Effector memory CD4-positive, alpha-beta T cell (primary cell): ENCODE results near the gene NISCH.
A peak's percentile ranks its signal among the peaks of the same experiment; 100 is the strongest.

Source experiments
- DNase-seq, 3 donors: peaks; one replicate each; pipeline ENCODE4 v3.0.0-alpha.2; 2020
- H3K27ac ChIP-seq: 2 replicates; pipeline ENCODE4 v1.7.0; 2013; ENCODE audit warnings: mild to moderate bottlenecking, low read length, moderate library complexity; ENCODE audit not compliant: insufficient read depth, poor library complexity, severe bottlenecking
- H3K27me3 ChIP-seq: replicated peaks from 2 replicates; pipeline ENCODE4 v1.7.0; 2013; ENCODE audit warnings: mild to moderate bottlenecking, low read length; ENCODE audit not compliant: insufficient read depth, control insufficient read depth, poor library complexity, severe bottlenecking
- H3K36me3 ChIP-seq: 2 replicates; pipeline ENCODE4 v1.7.0; 2013; ENCODE audit warnings: mild to moderate bottlenecking, low read length, moderate library complexity; ENCODE audit not compliant: control insufficient read depth, insufficient read depth
- H3K4me1 ChIP-seq: 2 replicates; pipeline ENCODE4 v1.7.0; 2013; ENCODE audit warnings: low read length, mild to moderate bottlenecking; ENCODE audit not compliant: control insufficient read depth, insufficient read depth, poor library complexity, severe bottlenecking
- H3K4me3 ChIP-seq: 2 replicates; pipeline ENCODE4 v1.7.0; 2013; ENCODE audit warnings: low read length, low read depth, mild to moderate bottlenecking; ENCODE audit not compliant: insufficient read depth, poor library complexity, severe bottlenecking
- H3K9me3 ChIP-seq: 2 replicates; pipeline ENCODE4 v1.7.0; 2013; ENCODE audit warnings: mild to moderate bottlenecking, low read length, moderate library complexity; ENCODE audit not compliant: control insufficient read depth

The NISCH gene

GRCh38 chr3:52447512-52448355, 7.7 kb upstream of the NISCH start:
- Histone ChIP-seq H3K9me3 (no peaks in the 10 kb centered on the region), H3K36me3 (no peaks in the 10 kb centered on the region), H3K4me1 (peaks cover 3% of the 10 kb centered on the region), H3K27me3 (no peaks in the 10 kb centered on the region), H3K4me3 (no peak overlapping the region), H3K27ac (no peak overlapping the region)
- no peak for DNase-seq

GRCh38 chr3:52450489-52451236, 4.7 kb upstream of the NISCH start:
- DNase-seq, result no peak
- no peaks in the 10 kb centered on the region for H3K36me3 ChIP-seq
- H3K27ac ChIP-seq, result no peak overlapping the region
- H3K9me3 ChIP-seq, result no peaks in the 10 kb centered on the region
- H3K4me3 ChIP-seq, result no peak overlapping the region
- H3K27me3 ChIP-seq, result no peaks in the 10 kb centered on the region
- H3K4me1 ChIP-seq, result peaks cover 16% of the 10 kb centered on the region

GRCh38 chr3:52451237-52452083, 3.9 kb upstream of the NISCH start:
- no peak overlapping the region for H3K4me3 ChIP-seq
- no peak for DNase-seq
- no peaks in the 10 kb centered on the region for H3K27me3 ChIP-seq
- H3K36me3 ChIP-seq, result no peaks in the 10 kb centered on the region
- H3K4me1 ChIP-seq, result peaks cover 22% of the 10 kb centered on the region
- H3K9me3 ChIP-seq, result no peaks in the 10 kb centered on the region
- no peak overlapping the region for H3K27ac ChIP-seq

- Histone ChIP-seq H3K4me3 (no peak overlapping the region), H3K36me3 (no peaks in the 10 kb centered on the region), H3K4me1 (peaks cover 27% of the 10 kb centered on the region)
Measured at GRCh38 chr3:52452126-52452525, 3.3 kb upstream of the NISCH start.

GRCh38 chr3:52452570-52453221, 2.7 kb upstream of the NISCH start:
- Histone ChIP-seq H3K36me3 (peaks cover 4% of the 10 kb centered on the region), H3K27me3 (no peaks in the 10 kb centered on the region), H3K4me1 (peaks cover 27% of the 10 kb centered on the region), H3K4me3 (no peak overlapping the region), H3K27ac (no peak overlapping the region), H3K9me3 (no peaks in the 10 kb centered on the region)
- DNase-seq, result no peak

More at GRCh38 chr3:52452126-52452525, 3.3 kb upstream of the NISCH start:
- no peak for DNase-seq
- Histone ChIP-seq H3K27me3 (no peaks in the 10 kb centered on the region), H3K9me3 (no peaks in the 10 kb centered on the region), H3K27ac (no peak overlapping the region)

- Histone ChIP-seq H3K27me3 (no peaks in the 10 kb centered on the region), H3K36me3 (peaks cover 10% of the 10 kb centered on the region), H3K27ac (peak within 1 kb of the TSS; percentile 88), H3K9me3 (no peaks in the 10 kb centered on the region), H3K4me3 (peak within 1 kb of the TSS; percentile 47), H3K4me1 (peaks cover 27% of the 10 kb centered on the region)
- no peak for DNase-seq
Measured at GRCh38 chr3:52453496-52454249, 1.7 kb upstream of the NISCH start, which contains the start of gene TNNC1. Gene TNNC1 (minus strand): TSS chr3:52454041. CDS start chr3:52454015, 26 bp downstream.

- Histone ChIP-seq H3K4me1 (peaks cover 27% of the 10 kb centered on the region), H3K4me3 (peak overlapping the region; percentile 47), H3K27me3 (no peaks in the 10 kb centered on the region), H3K27ac (peak overlapping the region; percentile 88), H3K9me3 (no peaks in the 10 kb centered on the region), H3K36me3 (peaks cover 17% of the 10 kb centered on the region)
- no peak for DNase-seq
Measured at GRCh38 chr3:52454250-52454937, 1.0 kb upstream of the NISCH start.

GRCh38 chr3:52454938-52455282, 494 bp upstream of the NISCH start:
- Histone ChIP-seq H3K4me1 (peaks cover 27% of the 10 kb centered on the region), H3K27ac (peak overlapping the region; percentile 88), H3K4me3 (peak overlapping the region; percentile 47), H3K36me3 (peaks cover 18% of the 10 kb centered on the region), H3K9me3 (no peaks in the 10 kb centered on the region), H3K27me3 (no peaks in the 10 kb centered on the region)
- no peak for DNase-seq
